HEK293 (cell line): ENCODE data around the gene FADS1.

ENCODE experiments used
- CTCF ChIA-PET: fragments of 350-600 bp; formaldehyde crosslinking; extraction: SDS; loops from one replicate; lab custom pipeline; 2021; ENCODE audit warnings: antibody characterized with exemption; lab: Yijun Ruan, JAX
- POLR2A ChIA-PET: fragments of 300-600 bp; formaldehyde crosslinking; extraction: SDS; loops from one replicate; lab custom pipeline; 2020; ENCODE audit warnings: antibody characterized with exemption, inconsistent platforms; lab: Yijun Ruan, JAX
- H3K27ac ChIP-seq: fragments of 200-500 bp; sonication (Bioruptor generic); 2 replicates; pipeline ENCODE4 v1.5.1; 2014; ENCODE audit warnings: low read depth, low read length, control low read depth, inconsistent platforms; ENCODE audit errors: extremely low read depth
- H3K36me3 ChIP-seq, 2 experiments: fragments of 200-500 bp in 1 of 2; sonication (Bioruptor generic) in 1 of 2; 1 replicate in 1 of 2; 2 replicates in 1 of 2; pipeline ENCODE4 v1.5.1; 2014 to 2017; ENCODE audit warnings: inconsistent platforms in 2 of 2, low read length in 2 of 2; ENCODE audit not compliant: control insufficient read depth in 2 of 2, insufficient read depth in 1 of 2
- H3K4me1 ChIP-seq: fragments of 200-500 bp; sonication (Bioruptor generic); 2 replicates; pipeline ENCODE4 v1.5.1; 2014; ENCODE audit warnings: mild to moderate bottlenecking, low read length, inconsistent platforms; ENCODE audit not compliant: control insufficient read depth, insufficient read depth
- H3K4me3 ChIP-seq: 2 replicates; pipeline ENCODE4 v1.5.1; 2011; ENCODE audit warnings: low read depth, mild to moderate bottlenecking, control low read depth, low read length, moderate library complexity
- H3K9me3 ChIP-seq: fragments of 200-500 bp; sonication (Bioruptor generic); 2 replicates; pipeline ENCODE4 v1.5.1; 2014; ENCODE audit warnings: low read depth, low read length, inconsistent platforms; ENCODE audit not compliant: control insufficient read depth, insufficient read depth
- BCL11A ChIP-seq: fragments of 450-650 bp; formaldehyde crosslinking; IDR thresholded peaks from 2 replicates; pipeline ENCODE4 v1.5.1; 2016; ENCODE audit warnings: low read depth, missing biosample characterization, missing genetic modification characterization
- MEIS1 ChIP-seq: sonication (generic); formaldehyde crosslinking; IDR thresholded peaks from 2 replicates; pipeline ENCODE4 v1.8.1; 2022; ENCODE audit warnings: missing genetic modification reagents, mild to moderate bottlenecking, borderline replicate concordance
- ZBTB8A ChIP-seq: fragments of 450-650 bp; formaldehyde crosslinking; IDR thresholded peaks from 2 replicates; pipeline ENCODE4 v1.5.1; 2016; ENCODE audit warnings: missing biosample characterization, missing genetic modification characterization
- ZEB2 ChIP-seq: fragments of 450-650 bp; formaldehyde crosslinking; IDR thresholded peaks from 2 replicates; pipeline ENCODE4 v1.5.1; 2016; ENCODE audit warnings: missing biosample characterization, missing genetic modification characterization
- ZFP69B ChIP-seq: fragments of 450-650 bp; formaldehyde crosslinking; IDR thresholded peaks from 2 replicates; pipeline ENCODE4 v1.5.1; 2016; ENCODE audit warnings: missing biosample characterization, missing genetic modification characterization
- ZNF112 ChIP-seq: fragments of 450-650 bp; formaldehyde crosslinking; IDR thresholded peaks from 2 replicates; pipeline ENCODE4 v1.5.0; 2017; ENCODE audit warnings: missing biosample characterization, missing genetic modification characterization
- ZNF132 ChIP-seq: fragments of 450-650 bp; formaldehyde crosslinking; IDR thresholded peaks from 2 replicates; pipeline ENCODE4 v1.5.1; 2017; ENCODE audit warnings: missing biosample characterization, missing genetic modification characterization, borderline replicate concordance
- ZNF133 ChIP-seq: fragments of 450-650 bp; formaldehyde crosslinking; IDR thresholded peaks from 2 replicates; pipeline ENCODE4 v1.5.1; 2016; ENCODE audit warnings: missing biosample characterization, missing genetic modification characterization
- ZNF174 ChIP-seq: fragments of 450-650 bp; formaldehyde crosslinking; IDR thresholded peaks from 2 replicates; pipeline ENCODE4 v1.5.0; 2017; ENCODE audit warnings: missing biosample characterization, mild to moderate bottlenecking, missing genetic modification characterization
- ZNF2 ChIP-seq: fragments of 450-650 bp; formaldehyde crosslinking; IDR thresholded peaks from 2 replicates; pipeline ENCODE4 v1.5.1; 2016; ENCODE audit warnings: missing biosample characterization, missing genetic modification characterization
- ZNF23 ChIP-seq: fragments of 450-650 bp; formaldehyde crosslinking; IDR thresholded peaks from 2 replicates; pipeline ENCODE4 v1.5.1; 2016; ENCODE audit warnings: missing biosample characterization, missing genetic modification characterization, borderline replicate concordance
- ZNF366 ChIP-seq: fragments of 450-650 bp; formaldehyde crosslinking; conservative IDR thresholded peaks from 2 replicates; pipeline ENCODE4 v1.5.1; 2016; ENCODE audit warnings: missing biosample characterization, missing genetic modification characterization
- ZNF510 ChIP-seq: fragments of 450-650 bp; formaldehyde crosslinking; IDR thresholded peaks from 2 replicates; pipeline ENCODE4 v1.5.1; 2018; ENCODE audit warnings: mild to moderate bottlenecking, missing genetic modification characterization, missing biosample characterization; ENCODE audit not compliant: insufficient replicate concordance
- ZNF558 ChIP-seq: fragments of 450-650 bp; formaldehyde crosslinking; IDR thresholded peaks from 2 replicates; pipeline ENCODE4 v1.5.1; 2016; ENCODE audit warnings: missing biosample characterization, missing genetic modification characterization
- ZNF629 ChIP-seq: fragments of 450-650 bp; formaldehyde crosslinking; IDR thresholded peaks from 2 replicates; pipeline ENCODE4 v1.5.1; 2017; ENCODE audit warnings: missing biosample characterization, missing genetic modification characterization
- ZNF76 ChIP-seq: fragments of 450-650 bp; formaldehyde crosslinking; IDR thresholded peaks from 2 replicates; pipeline ENCODE4; 2016; ENCODE audit warnings: low read depth, missing biosample characterization, missing genetic modification characterization, borderline replicate concordance
- ZNF777 ChIP-seq: fragments of 450-650 bp; formaldehyde crosslinking; IDR thresholded peaks from 2 replicates; pipeline ENCODE4 v1.5.1; 2017; ENCODE audit warnings: missing biosample characterization, missing genetic modification characterization, borderline replicate concordance
- ZSCAN5A ChIP-seq: fragments of 450-650 bp; formaldehyde crosslinking; IDR thresholded peaks from 2 replicates; pipeline ENCODE4 v1.5.1; 2016; ENCODE audit warnings: missing biosample characterization, missing genetic modification characterization

Gene FADS1

GRCh38 chr11:61763930-61764605, 52.7 kb downstream of the FADS1 start:
- H3K4me3 ChIP-seq: no peak overlapping the region
- TF ChIP-seq ZNF133: no peak
- TF ChIP-seq ZNF777 (tag by site-specific recombination): no peak
- no peak for TF ChIP-seq ZNF174 (tag by site-specific recombination)
- no peak for TF ChIP-seq ZNF2
- no peak for TF ChIP-seq ZNF76 (tag by site-specific recombination)
- TF ChIP-seq ZNF132 (tag by site-specific recombination): no peak
- TF ChIP-seq BCL11A (tag by site-specific recombination): no peak
- no peak for TF ChIP-seq MEIS1 (CRISPR knock-in tag)
- no peak for TF ChIP-seq ZNF510 (tag by site-specific recombination)
- TF ChIP-seq ZNF23 (tag by site-specific recombination): no peak
- no peak for TF ChIP-seq ZBTB8A (tag by site-specific recombination)
- no peak for TF ChIP-seq ZNF629 (tag by site-specific recombination)
- no peak for TF ChIP-seq ZEB2 (tag by site-specific recombination)
- TF ChIP-seq, all 188 proteins: peak for 0
- no peak overlapping the region for H3K27ac ChIP-seq
- H3K4me1 ChIP-seq: no peaks in the 10 kb centered on the region
- ChIA-PET CTCF (interaction anchor here (0.6 to 1.3 kb wide), 4 partner anchors 17 to 83 kb away, joined by 3 to 4 read pairs (median 3); no protein-coding TSS in a partner anchor), POLR2A (no interaction called here)
- no peaks in the 10 kb centered on the region for H3K36me3 ChIP-seq
- H3K9me3 ChIP-seq: no peaks in the 10 kb centered on the region

- no peaks in the 10 kb centered on the region for H3K4me1 ChIP-seq
- ChIA-PET CTCF (no interaction called here), POLR2A (no interaction called here)
- TF ChIP-seq ZSCAN5A: no peak
- no peak for TF ChIP-seq ZNF112 (tag by site-specific recombination)
- no peak overlapping the region for H3K27ac ChIP-seq
- H3K9me3 ChIP-seq: no peaks in the 10 kb centered on the region
- no peaks in the 10 kb centered on the region for H3K36me3 ChIP-seq
- no peak overlapping the region for H3K4me3 ChIP-seq
Measured at GRCh38 chr11:61762798-61763197, 54.0 kb downstream of the FADS1 start.

DNA sequence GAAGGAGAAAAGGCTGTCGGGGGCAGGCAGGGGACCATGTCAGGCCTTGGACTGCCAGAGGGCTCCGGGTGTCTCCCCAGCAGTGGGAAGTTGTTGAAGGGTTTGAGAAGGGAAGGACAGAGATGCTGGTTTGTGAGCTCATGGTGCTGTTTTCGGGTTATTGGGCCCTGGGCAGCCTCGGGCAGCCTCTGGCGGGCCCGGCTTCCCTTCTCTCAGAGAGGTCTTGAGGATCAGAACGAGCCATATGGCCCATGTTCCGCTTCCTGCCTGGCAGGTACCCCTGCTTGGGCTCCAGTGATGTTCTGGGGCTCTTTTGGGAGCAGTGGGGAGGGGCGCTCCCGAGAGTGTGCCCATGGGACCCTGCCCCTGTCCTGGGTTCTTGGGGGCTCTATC, 54.6 kb downstream of the FADS1 start:
- CTCF ChIA-PET: interaction anchor here (0.7 to 1.0 kb wide), 2 partner anchors 9 to 15 kb away, joined by 3 read pairs; no protein-coding TSS in a partner anchor

More for the DNA sequence above, 54.6 kb downstream of the FADS1 start:
- no peak for TF ChIP-seq ZNF558 (tag by site-specific recombination)
- peak; percentile 28; the same call in 1 of the 2 replicates for TF ChIP-seq ZFP69B (tag by site-specific recombination)
- no peak for TF ChIP-seq ZNF133
- TF ChIP-seq ZNF366 (tag by site-specific recombination): no peak
- TF ChIP-seq, all 188 proteins: peak for 1
- no peaks in the 10 kb centered on the region for H3K9me3 ChIP-seq
- H3K27ac ChIP-seq: no peak overlapping the region
- no peak overlapping the region for H3K4me3 ChIP-seq
- no peaks in the 10 kb centered on the region for H3K36me3 ChIP-seq
- POLR2A ChIA-PET: no interaction called here
- no peaks in the 10 kb centered on the region for H3K4me1 ChIP-seq
